ENCODE data around the gene GHITM. TPM values are rescaled to one million over a fixed set of nuclear protein-coding genes. Genes with fewer than 3 reads are reported as not detected.

GHITM gene
- total and polyA plus RNA-seq, 2 experiments from 2014 or later = 97.1 to 105 TPM

DNA sequence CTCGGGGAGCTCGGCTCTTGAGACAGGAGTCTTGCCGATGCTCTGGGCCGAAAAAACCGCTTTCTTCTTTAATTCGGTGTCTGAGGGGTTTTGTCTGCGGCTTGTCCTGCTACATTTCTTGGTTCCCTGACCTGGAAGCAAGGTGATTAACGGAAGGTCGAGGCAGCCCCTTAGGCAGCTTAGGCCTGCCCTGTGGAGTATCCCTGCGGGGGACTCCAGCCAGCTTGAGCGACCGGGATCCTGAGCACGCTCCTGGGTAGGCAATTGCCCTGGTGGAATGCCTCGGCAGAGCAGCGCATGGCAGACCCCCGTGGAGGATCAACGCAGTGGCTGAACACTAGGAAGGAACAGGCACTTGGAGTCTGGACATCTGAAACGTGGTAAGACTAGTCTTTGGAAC lies 30.5 kb upstream of the GHITM start:
- Histone ChIP-seq H3K9me2 (ENCODE audit: insufficient read depth) (0 out of 2 replicates have a peak, but pooled peaks cover 6% of the 10 kb centered on the region), H3K36me3 (ENCODE audit: insufficient read depth) (no peaks in the 10 kb centered on the region), H3F3A (replicated peaks; ENCODE audit: low read depth) (no peaks in the 10 kb centered on the region), H4K20me1 (replicated peaks; ENCODE audit: insufficient read depth) (no peaks in the 10 kb centered on the region), H3K27me3 (ENCODE audit: insufficient read depth) (no peaks in the 10 kb centered on the region), H3K4me2 (no peak overlapping the region), H3K27ac (ENCODE audit: low read depth) (no peak overlapping the region), H3K4me1 (ENCODE audit: insufficient read depth) (no peaks in the 10 kb centered on the region), H2AFZ (no peak overlapping the region), H3K4me3 (no peak overlapping the region), H3K79me2 (replicated peaks; ENCODE audit: insufficient read depth) (no peaks in the 10 kb centered on the region)
- ATAC-seq (no peak), DNase-seq (ENCODE audit: low spot score) (peak; percentile 13)
- Mint-ChIP-seq H3K36me3 (ENCODE audit: low read depth) (no peaks in the 10 kb centered on the region), H3K27me3 (ENCODE audit: insufficient read depth, low read depth, poor library complexity) (peaks cover 2% of the 10 kb centered on the region), H3K4me3 (no peak overlapping the region), H3K27ac (no peak overlapping the region), H3K4me1 (no peaks in the 10 kb centered on the region), H3K9me3 (no peaks in the 10 kb centered on the region)
- TF ChIP-seq ZNF331 (CRISPR knock-in tag; IDR thresholded peaks at IDR 0.05; ENCODE audit: low read depth) (no peak), EZH2phosphoT487 (IDR thresholded peaks at IDR 0.05; ENCODE audit: unreplicated experiment) (no peak), REST (IDR thresholded peaks at IDR 0.05; ENCODE audit: unreplicated experiment) (no peak), EZH2 (IDR thresholded peaks at IDR 0.05; ENCODE audit: low read depth, unreplicated experiment) (no peak), CREB1 (CRISPR knock-in tag; IDR thresholded peaks at IDR 0.05; ENCODE audit: low read depth) (no peak), ETS1 (IDR thresholded peaks at IDR 0.05) (no peak), POLR2AphosphoS5 (IDR thresholded peaks at IDR 0.05; ENCODE audit: low read depth) (no peak), STAT1 (IDR thresholded peaks at IDR 0.05; ENCODE audit: unreplicated experiment) (no peak), JUNB (IDR thresholded peaks at IDR 0.05; ENCODE audit: unreplicated experiment) (no peak), NANOG (IDR thresholded peaks at IDR 0.05; ENCODE audit: borderline replicate concordance) (no peak)
- TF ChIP-seq, protein P1, sequence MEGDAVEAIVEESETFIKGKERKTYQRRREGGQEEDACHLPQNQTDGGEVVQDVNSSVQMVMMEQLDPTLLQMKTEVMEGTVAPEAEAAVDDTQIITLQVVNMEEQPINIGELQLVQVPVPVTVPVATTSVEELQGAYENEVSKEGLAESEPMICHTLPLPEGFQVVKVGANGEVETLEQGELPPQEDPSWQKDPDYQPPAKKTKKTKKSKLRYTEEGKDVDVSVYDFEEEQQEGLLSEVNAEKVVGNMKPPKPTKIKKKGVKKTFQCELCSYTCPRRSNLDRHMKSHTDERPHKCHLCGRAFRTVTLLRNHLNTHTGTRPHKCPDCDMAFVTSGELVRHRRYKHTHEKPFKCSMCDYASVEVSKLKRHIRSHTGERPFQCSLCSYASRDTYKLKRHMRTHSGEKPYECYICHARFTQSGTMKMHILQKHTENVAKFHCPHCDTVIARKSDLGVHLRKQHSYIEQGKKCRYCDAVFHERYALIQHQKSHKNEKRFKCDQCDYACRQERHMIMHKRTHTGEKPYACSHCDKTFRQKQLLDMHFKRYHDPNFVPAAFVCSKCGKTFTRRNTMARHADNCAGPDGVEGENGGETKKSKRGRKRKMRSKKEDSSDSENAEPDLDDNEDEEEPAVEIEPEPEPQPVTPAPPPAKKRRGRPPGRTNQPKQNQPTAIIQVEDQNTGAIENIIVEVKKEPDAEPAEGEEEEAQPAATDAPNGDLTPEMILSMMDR (conservative IDR thresholded peaks at IDR 0.05; ENCODE audit: low read depth in 2 of 2) = no peak
- TF ChIP-seq, protein P2, sequence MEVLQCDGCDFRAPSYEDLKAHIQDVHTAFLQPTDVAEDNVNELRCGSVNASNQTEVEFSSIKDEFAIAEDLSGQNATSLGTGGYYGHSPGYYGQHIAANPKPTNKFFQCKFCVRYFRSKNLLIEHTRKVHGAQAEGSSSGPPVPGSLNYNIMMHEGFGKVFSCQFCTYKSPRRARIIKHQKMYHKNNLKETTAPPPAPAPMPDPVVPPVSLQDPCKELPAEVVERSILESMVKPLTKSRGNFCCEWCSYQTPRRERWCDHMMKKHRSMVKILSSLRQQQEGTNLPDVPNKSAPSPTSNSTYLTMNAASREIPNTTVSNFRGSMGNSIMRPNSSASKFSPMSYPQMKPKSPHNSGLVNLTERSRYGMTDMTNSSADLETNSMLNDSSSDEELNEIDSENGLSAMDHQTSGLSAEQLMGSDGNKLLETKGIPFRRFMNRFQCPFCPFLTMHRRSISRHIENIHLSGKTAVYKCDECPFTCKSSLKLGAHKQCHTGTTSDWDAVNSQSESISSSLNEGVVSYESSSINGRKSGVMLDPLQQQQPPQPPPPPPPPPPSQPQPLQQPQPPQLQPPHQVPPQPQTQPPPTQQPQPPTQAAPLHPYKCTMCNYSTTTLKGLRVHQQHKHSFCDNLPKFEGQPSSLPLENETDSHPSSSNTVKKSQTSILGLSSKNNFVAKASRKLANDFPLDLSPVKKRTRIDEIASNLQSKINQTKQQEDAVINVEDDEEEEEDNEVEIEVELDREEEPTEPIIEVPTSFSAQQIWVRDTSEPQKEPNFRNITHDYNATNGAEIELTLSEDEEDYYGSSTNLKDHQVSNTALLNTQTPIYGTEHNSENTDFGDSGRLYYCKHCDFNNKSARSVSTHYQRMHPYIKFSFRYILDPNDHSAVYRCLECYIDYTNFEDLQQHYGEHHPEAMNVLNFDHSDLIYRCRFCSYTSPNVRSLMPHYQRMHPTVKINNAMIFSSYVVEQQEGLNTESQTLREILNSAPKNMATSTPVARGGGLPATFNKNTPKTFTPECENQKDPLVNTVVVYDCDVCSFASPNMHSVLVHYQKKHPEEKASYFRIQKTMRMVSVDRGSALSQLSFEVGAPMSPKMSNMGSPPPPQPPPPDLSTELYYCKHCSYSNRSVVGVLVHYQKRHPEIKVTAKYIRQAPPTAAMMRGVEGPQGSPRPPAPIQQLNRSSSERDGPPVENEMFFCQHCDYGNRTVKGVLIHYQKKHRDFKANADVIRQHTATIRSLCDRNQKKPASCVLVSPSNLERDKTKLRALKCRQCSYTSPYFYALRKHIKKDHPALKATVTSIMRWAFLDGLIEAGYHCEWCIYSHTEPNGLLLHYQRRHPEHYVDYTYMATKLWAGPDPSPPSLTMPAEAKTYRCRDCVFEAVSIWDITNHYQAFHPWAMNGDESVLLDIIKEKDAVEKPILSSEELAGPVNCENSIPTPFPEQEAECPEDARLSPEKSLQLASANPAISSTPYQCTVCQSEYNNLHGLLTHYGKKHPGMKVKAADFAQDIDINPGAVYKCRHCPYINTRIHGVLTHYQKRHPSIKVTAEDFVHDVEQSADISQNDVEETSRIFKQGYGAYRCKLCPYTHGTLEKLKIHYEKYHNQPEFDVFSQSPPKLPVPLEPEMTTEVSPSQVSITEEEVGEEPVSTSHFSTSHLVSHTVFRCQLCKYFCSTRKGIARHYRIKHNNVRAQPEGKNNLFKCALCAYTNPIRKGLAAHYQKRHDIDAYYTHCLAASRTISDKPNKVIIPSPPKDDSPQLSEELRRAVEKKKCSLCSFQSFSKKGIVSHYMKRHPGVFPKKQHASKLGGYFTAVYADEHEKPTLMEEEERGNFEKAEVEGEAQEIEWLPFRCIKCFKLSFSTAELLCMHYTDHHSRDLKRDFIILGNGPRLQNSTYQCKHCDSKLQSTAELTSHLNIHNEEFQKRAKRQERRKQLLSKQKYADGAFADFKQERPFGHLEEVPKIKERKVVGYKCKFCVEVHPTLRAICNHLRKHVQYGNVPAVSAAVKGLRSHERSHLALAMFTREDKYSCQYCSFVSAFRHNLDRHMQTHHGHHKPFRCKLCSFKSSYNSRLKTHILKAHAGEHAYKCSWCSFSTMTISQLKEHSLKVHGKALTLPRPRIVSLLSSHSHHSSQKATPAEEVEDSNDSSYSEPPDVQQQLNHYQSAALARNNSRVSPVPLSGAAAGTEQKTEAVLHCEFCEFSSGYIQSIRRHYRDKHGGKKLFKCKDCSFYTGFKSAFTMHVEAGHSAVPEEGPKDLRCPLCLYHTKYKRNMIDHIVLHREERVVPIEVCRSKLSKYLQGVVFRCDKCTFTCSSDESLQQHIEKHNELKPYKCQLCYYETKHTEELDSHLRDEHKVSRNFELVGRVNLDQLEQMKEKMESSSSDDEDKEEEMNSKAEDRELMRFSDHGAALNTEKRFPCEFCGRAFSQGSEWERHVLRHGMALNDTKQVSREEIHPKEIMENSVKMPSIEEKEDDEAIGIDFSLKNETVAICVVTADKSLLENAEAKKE (CRISPR knock-in tag; IDR thresholded peaks at IDR 0.05) = no peak
